ENCODE measurements around the gene ACADSB.

ACADSB gene

GRCh38 chr10:123092635-123093414 lies 84.0 kb downstream of the ACADSB start:
- Histone ChIP-seq H3K4me3 (no peak overlapping the region), H3K27ac (no peak overlapping the region)
- TF ChIP-seq, protein P1, sequence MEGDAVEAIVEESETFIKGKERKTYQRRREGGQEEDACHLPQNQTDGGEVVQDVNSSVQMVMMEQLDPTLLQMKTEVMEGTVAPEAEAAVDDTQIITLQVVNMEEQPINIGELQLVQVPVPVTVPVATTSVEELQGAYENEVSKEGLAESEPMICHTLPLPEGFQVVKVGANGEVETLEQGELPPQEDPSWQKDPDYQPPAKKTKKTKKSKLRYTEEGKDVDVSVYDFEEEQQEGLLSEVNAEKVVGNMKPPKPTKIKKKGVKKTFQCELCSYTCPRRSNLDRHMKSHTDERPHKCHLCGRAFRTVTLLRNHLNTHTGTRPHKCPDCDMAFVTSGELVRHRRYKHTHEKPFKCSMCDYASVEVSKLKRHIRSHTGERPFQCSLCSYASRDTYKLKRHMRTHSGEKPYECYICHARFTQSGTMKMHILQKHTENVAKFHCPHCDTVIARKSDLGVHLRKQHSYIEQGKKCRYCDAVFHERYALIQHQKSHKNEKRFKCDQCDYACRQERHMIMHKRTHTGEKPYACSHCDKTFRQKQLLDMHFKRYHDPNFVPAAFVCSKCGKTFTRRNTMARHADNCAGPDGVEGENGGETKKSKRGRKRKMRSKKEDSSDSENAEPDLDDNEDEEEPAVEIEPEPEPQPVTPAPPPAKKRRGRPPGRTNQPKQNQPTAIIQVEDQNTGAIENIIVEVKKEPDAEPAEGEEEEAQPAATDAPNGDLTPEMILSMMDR (IDR thresholded peaks at IDR 0.05), result no peak
- DNase-seq (ENCODE audit: low spot score), result no peak

GRCh38 chr10:123093489-123093888 lies 84.7 kb downstream of the ACADSB start:
- TF ChIP-seq, protein P1 (IDR thresholded peaks at IDR 0.05), result no peak
- Histone ChIP-seq H3K27ac (no peak overlapping the region), H3K4me3 (no peak overlapping the region)
- DNase-seq (ENCODE audit: low spot score), result no peak

GRCh38 chr10:123096452-123096851 lies 87.6 kb downstream of the ACADSB start:
- DNase-seq (ENCODE audit: low spot score), result no peak
- Histone ChIP-seq H3K27ac (no peak overlapping the region), H3K4me3 (no peak overlapping the region)
- TF ChIP-seq, protein P1 (IDR thresholded peaks at IDR 0.05), result no peak

- TF ChIP-seq, protein P1 (IDR thresholded peaks at IDR 0.05), result no peak
- Histone ChIP-seq H3K4me3 (no peak overlapping the region), H3K27ac (no peak overlapping the region)
- DNase-seq (ENCODE audit: low spot score), result no peak
Observed at GRCh38 chr10:123097039-123097438, 88.2 kb downstream of the ACADSB start.

GRCh38 chr10:123100030-123100762 lies 91.4 kb downstream of the ACADSB start:
- Histone ChIP-seq H3K27ac (no peak overlapping the region), H3K4me3 (no peak overlapping the region)
- no peak for DNase-seq (ENCODE audit: low spot score)
- TF ChIP-seq, protein P1 (IDR thresholded peaks at IDR 0.05), result no peak

- H3K4me3 ChIP-seq, result no peak overlapping the region
- no peak overlapping the region for H3K27ac ChIP-seq
- DNase-seq (ENCODE audit: low spot score), result no peak
- TF ChIP-seq, protein P1 (IDR thresholded peaks at IDR 0.05), result no peak
Observed at GRCh38 chr10:123101872-123102271, 93.1 kb downstream of the ACADSB start.
